ENCODE data around the gene RARRES1.

RARRES1 gene

DNA sequence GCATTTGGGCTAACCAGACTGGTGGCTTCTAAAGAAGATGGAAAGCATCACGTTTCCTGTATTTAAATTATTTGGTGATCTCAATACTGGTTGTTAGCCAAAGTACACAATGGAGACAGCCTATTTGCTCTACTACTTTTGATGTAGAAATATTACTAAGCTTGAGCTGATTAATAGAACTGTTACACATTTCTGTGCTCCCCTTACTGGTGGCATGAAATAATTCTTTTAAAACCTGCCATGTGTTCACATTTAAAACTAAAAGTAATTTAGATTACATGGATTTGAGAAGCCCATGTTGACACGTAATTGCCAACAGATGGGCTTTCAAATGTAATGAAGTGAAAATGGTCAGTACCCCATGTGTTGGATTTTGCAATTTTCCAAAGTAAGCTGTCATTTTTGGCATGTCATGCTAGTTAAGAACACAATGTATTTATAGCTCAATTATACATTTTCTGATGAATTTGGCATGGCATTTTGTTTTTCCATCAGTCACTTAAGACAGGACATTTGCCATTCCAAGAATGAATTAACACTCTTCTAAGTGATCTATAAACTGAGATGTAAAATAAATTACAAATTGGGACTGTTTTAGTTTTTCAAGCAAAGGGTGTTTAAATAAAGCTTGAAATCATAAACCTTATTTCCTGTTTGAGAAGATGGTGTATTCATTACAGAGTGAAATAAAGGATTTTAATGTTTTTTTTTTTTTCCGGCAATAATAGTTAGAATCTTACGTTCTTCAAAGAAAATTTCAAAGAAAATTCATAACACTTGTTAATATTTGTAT lies 10.8 kb upstream of the RARRES1 start:
- H3K36me3 Mint-ChIP-seq (ENCODE audit: low read depth): peaks cover 37% of the 10 kb centered on the region
- H3K4me3 Mint-ChIP-seq: no peak overlapping the region
- no peak overlapping the region for H3K27ac Mint-ChIP-seq
- TF ChIP-seq, protein P1, sequence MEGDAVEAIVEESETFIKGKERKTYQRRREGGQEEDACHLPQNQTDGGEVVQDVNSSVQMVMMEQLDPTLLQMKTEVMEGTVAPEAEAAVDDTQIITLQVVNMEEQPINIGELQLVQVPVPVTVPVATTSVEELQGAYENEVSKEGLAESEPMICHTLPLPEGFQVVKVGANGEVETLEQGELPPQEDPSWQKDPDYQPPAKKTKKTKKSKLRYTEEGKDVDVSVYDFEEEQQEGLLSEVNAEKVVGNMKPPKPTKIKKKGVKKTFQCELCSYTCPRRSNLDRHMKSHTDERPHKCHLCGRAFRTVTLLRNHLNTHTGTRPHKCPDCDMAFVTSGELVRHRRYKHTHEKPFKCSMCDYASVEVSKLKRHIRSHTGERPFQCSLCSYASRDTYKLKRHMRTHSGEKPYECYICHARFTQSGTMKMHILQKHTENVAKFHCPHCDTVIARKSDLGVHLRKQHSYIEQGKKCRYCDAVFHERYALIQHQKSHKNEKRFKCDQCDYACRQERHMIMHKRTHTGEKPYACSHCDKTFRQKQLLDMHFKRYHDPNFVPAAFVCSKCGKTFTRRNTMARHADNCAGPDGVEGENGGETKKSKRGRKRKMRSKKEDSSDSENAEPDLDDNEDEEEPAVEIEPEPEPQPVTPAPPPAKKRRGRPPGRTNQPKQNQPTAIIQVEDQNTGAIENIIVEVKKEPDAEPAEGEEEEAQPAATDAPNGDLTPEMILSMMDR (IDR thresholded peaks at IDR 0.05): no peak
- H3K4me1 Mint-ChIP-seq: no peaks in the 10 kb centered on the region
- no peaks in the 10 kb centered on the region for H3K9me3 Mint-ChIP-seq
- DNase-seq: no peak
- H3K27me3 Mint-ChIP-seq (ENCODE audit: low read depth, poor library complexity): peaks cover 3% of the 10 kb centered on the region

DNA sequence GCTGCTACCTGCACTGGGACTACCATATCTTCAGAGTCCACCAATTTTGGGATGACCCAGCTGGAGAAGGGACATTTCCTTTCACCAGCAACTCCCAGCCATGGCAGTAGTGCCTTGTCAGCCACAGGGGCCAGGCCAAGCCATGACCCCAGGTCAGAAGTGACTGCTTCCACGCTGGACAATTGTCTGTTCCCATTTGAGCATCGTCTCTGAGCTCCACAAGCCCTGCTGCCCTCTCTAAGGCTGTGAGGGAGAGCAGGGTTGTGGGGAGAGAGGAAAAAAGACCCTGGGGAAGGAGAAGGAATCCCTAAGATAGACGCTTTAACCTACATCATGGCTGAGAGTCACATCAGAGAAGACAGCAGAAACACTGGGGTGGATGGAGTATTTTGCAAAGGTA lies 7.4 kb upstream of the RARRES1 start:
- peaks cover 42% of the 10 kb centered on the region for H3K36me3 Mint-ChIP-seq (ENCODE audit: low read depth)
- TF ChIP-seq, protein P1 (IDR thresholded peaks at IDR 0.05): no peak
- peaks cover 14% of the 10 kb centered on the region for H3K9me3 Mint-ChIP-seq
- H3K4me3 Mint-ChIP-seq: no peak overlapping the region
- H3K4me1 Mint-ChIP-seq: no peaks in the 10 kb centered on the region
- no peak for DNase-seq
- H3K27me3 Mint-ChIP-seq (ENCODE audit: low read depth, poor library complexity): peaks cover 13% of the 10 kb centered on the region
- no peak overlapping the region for H3K27ac Mint-ChIP-seq

DNA sequence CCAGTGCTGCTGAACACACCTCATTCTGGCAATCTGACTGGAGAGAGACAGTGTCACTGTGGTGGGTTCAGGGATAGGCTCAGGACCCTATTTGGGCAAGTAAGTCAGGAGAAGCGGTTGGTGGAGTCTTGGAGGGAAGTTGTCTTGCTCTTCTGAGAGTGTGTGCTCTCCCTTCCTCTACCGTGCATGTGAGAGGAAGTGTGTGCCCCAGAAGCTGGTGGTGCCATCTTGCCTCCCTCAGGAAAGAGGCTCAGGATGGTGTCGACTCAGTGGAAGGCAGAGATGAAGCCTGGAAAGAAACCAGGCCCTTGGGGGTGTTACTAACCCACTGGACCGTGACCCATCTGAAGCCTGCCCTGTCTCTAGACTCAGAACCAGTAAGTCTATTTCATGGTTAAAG lies 6.8 kb upstream of the RARRES1 start:
- Mint-ChIP-seq H3K4me3 (no peak overlapping the region), H3K4me1 (no peaks in the 10 kb centered on the region), H3K27ac (no peak overlapping the region), H3K27me3 (ENCODE audit: low read depth, poor library complexity) (peaks cover 17% of the 10 kb centered on the region), H3K36me3 (ENCODE audit: low read depth) (peaks cover 40% of the 10 kb centered on the region), H3K9me3 (peaks cover 15% of the 10 kb centered on the region)
- TF ChIP-seq, protein P1 (IDR thresholded peaks at IDR 0.05): no peak
- DNase-seq: no peak

DNA sequence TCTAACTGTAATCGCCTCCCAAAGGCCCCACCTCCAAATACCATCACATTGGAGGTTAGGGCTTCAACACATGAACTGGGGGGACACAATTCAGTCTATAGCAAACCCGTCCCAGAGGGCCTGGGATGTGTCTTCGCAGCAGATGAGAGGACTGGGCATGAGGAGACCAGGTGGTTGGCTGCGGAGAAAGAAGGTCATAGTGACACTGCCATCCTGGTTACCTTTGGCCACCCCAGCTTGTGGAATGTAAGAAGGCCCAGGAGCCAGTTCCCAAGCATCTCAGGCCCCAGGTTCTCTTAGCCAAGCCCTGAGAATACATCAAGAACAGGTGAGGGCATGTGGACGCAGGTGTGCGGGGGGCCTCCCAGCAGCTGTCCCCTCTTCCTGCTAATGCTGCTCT lies 6.4 kb upstream of the RARRES1 start:
- H3K36me3 Mint-ChIP-seq (ENCODE audit: low read depth): peaks cover 37% of the 10 kb centered on the region
- H3K27me3 Mint-ChIP-seq (ENCODE audit: low read depth, poor library complexity): peaks cover 21% of the 10 kb centered on the region
- TF ChIP-seq, protein P1 (IDR thresholded peaks at IDR 0.05): no peak
- H3K4me1 Mint-ChIP-seq: no peaks in the 10 kb centered on the region
- H3K9me3 Mint-ChIP-seq: peaks cover 15% of the 10 kb centered on the region
- no peak overlapping the region for H3K4me3 Mint-ChIP-seq
- no peak for DNase-seq
- no peak overlapping the region for H3K27ac Mint-ChIP-seq

DNA sequence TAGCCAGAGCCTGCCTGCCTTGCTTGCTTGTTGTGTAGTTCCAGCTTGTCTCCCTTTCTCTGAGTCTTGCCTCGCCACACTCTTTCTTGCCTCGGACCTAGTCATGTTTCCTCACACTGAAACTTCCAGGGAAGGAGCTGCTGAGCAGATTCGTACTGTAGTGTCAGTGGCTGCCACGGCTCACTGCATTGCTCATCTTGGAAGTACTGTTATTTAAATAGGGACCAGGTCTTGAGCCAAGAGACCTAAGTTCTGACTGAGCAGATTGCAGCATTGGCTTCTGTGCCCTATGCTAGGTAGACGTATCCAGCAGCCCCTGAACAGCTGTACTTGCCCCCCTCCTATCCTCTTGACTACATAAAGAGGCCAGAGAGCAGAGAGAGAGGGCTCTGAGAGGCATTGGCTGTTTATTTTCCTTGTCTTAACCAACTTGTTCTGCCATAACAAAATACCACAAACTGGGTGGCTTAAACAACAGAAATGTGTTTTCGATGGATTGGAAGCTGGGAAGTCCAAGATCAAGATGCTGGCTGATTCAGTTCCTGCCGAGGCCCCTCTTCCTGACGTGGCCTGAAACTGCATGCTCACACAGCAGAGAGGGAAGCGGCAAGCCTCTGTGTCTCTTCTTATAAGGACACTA lies 5.8 kb upstream of the RARRES1 start:
- H3K27ac Mint-ChIP-seq: no peak overlapping the region
- peaks cover 15% of the 10 kb centered on the region for H3K9me3 Mint-ChIP-seq
- TF ChIP-seq, protein P1 (IDR thresholded peaks at IDR 0.05): no peak
- no peak for DNase-seq
- H3K36me3 Mint-ChIP-seq (ENCODE audit: low read depth): peaks cover 32% of the 10 kb centered on the region
- H3K27me3 Mint-ChIP-seq (ENCODE audit: low read depth, poor library complexity): peaks cover 26% of the 10 kb centered on the region
- no peak overlapping the region for H3K4me3 Mint-ChIP-seq
- H3K4me1 Mint-ChIP-seq: no peaks in the 10 kb centered on the region

Data from nephron progenitor cell (in vitro differentiated cells).